Thoracic aorta (tissue), 2 donors: ENCODE results near the gene PPP2R1B. TPM values are rescaled to one million over a fixed set of nuclear protein-coding genes. Genes with fewer than 3 reads are reported as not detected.

Source experiments
- ATAC-seq: fragments of 150-250 bp; one replicate; pipeline ENCODE4 v1.8.0; 2017; ENCODE audit warnings: low read depth; ENCODE audit not compliant: insufficient number of reproducible peaks, low FRiP score
- DNase-seq: peaks from one replicate; pipeline ENCODE4 v3.0.0-alpha.2; 2020; ENCODE audit warnings: low spot score
- H3K27ac ChIP-seq, 2 donors: fragments of 200-600 bp; sonication (generic); 1 replicate in 1 of 2; 2 replicates in 1 of 2; pipeline ENCODE4 v1.5.1; 2016; ENCODE audit warnings: mild to moderate bottlenecking in 2 of 2, moderate library complexity in 2 of 2
- H3K27me3 ChIP-seq: fragments of 200-600 bp; sonication (generic); replicated peaks from 2 replicates; pipeline ENCODE4 v1.6.0; 2016; ENCODE audit warnings: mild to moderate bottlenecking; ENCODE audit not compliant: insufficient read depth
- H3K36me3 ChIP-seq: fragments of 200-600 bp; sonication (generic); one replicate; pipeline ENCODE4 v1.5.1; 2016
- H3K4me1 ChIP-seq, 2 donors: fragments of 200-600 bp; sonication (generic); 1 replicate in 1 of 2; 2 replicates in 1 of 2; pipeline versions ENCODE4 v1.5.1 to v1.6.0; 2016; ENCODE audit warnings: low read depth in 2 of 2, mild to moderate bottlenecking in 1 of 2; ENCODE audit not compliant: control insufficient read depth in 1 of 2
- H3K4me3 ChIP-seq: fragments of 200-600 bp; sonication (generic); 2 replicates; pipeline ENCODE4 v1.5.1; 2016; ENCODE audit warnings: mild to moderate bottlenecking
- H3K9me3 ChIP-seq: fragments of 200-600 bp; sonication (generic); 2 replicates; pipeline ENCODE4 v1.5.1; 2016
- total RNA-seq, 2 donors: library from RNA; depleted of rRNA; stranded (reverse); fragments of >200 nt; gene quantifications; one replicate each; pipeline versions ENCODE4 v1.1.0 to v1.2.3, GENCODE V29; 2016
- TF ChIP-seq, protein P1 (sequence below): fragments of 200-600 bp; sonication (generic); IDR thresholded peaks from one replicate; pipeline ENCODE4 v1.5.1; 2019; ENCODE audit warnings: antibody characterized with exemption

Gene PPP2R1B
- total RNA-seq, 2 donors from 2014 or later: 22.5 to 34.5 TPM

GRCh38 chr11:111811445-111811844 lies 45.3 kb upstream of the PPP2R1B start:
- Histone ChIP-seq H3K36me3 (peaks cover 16% of the 10 kb centered on the region), H3K4me3 (no peak overlapping the region), H3K9me3 (no peaks in the 10 kb centered on the region), H3K4me1 (peaks cover 0 to 4% of the 10 kb centered on the region in 2 donors), H3K27me3 (no peaks in the 10 kb centered on the region), H3K27ac (no peak overlapping the region)
- ATAC-seq (no peak), DNase-seq (no peak)
- TF ChIP-seq, protein P1, sequence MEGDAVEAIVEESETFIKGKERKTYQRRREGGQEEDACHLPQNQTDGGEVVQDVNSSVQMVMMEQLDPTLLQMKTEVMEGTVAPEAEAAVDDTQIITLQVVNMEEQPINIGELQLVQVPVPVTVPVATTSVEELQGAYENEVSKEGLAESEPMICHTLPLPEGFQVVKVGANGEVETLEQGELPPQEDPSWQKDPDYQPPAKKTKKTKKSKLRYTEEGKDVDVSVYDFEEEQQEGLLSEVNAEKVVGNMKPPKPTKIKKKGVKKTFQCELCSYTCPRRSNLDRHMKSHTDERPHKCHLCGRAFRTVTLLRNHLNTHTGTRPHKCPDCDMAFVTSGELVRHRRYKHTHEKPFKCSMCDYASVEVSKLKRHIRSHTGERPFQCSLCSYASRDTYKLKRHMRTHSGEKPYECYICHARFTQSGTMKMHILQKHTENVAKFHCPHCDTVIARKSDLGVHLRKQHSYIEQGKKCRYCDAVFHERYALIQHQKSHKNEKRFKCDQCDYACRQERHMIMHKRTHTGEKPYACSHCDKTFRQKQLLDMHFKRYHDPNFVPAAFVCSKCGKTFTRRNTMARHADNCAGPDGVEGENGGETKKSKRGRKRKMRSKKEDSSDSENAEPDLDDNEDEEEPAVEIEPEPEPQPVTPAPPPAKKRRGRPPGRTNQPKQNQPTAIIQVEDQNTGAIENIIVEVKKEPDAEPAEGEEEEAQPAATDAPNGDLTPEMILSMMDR: no peak

DNA sequence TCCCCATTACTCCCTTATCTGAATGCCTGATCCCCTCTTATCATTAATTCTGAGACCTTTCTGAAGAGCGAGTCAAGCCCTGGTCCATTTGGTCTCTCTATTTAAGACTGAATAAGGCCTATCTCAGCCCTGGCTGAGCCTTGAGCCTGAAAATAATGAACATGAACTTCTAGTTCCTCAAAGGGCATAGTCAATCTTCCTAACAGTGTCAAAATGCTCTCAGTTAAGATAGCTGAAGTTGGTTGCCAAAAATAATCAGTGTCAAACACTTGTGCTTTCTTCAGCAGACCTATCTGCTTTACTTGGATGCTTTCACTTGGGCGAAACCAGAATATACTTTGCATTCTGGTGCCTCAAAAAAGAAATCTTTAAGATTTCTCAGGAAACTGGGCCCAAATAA lies 42.6 kb upstream of the PPP2R1B start:
- ATAC-seq (no peak), DNase-seq (no peak)
- Histone ChIP-seq H3K4me3 (no peak overlapping the region), H3K36me3 (peaks cover 14% of the 10 kb centered on the region), H3K27me3 (no peaks in the 10 kb centered on the region), H3K27ac (no peak overlapping the region), H3K9me3 (no peaks in the 10 kb centered on the region), H3K4me1 (no peaks in the 10 kb centered on the region)
- TF ChIP-seq, protein P1: no peak

GRCh38 chr11:111808063-111808588 lies 41.9 kb upstream of the PPP2R1B start:
- Histone ChIP-seq H3K9me3 (no peaks in the 10 kb centered on the region), H3K36me3 (peaks cover 14% of the 10 kb centered on the region), H3K27me3 (no peaks in the 10 kb centered on the region), H3K4me3 (no peak overlapping the region), H3K27ac (no peak overlapping the region), H3K4me1 (no peaks in the 10 kb centered on the region)
- TF ChIP-seq, protein P1: no peak
- no peak for ATAC-seq
- no peak for DNase-seq

GRCh38 chr11:111807076-111807475 lies 40.9 kb upstream of the PPP2R1B start:
- Histone ChIP-seq H3K4me3 (no peak overlapping the region), H3K4me1 (no peaks in the 10 kb centered on the region), H3K9me3 (no peaks in the 10 kb centered on the region), H3K27ac (no peak overlapping the region), H3K27me3 (no peaks in the 10 kb centered on the region), H3K36me3 (peaks cover 16% of the 10 kb centered on the region)
- no peak for DNase-seq
- ATAC-seq: no peak
- TF ChIP-seq, protein P1: no peak

GRCh38 chr11:111801135-111801534 lies 34.9 kb upstream of the PPP2R1B start:
- DNase-seq (no peak), ATAC-seq (no peak)
- TF ChIP-seq, protein P1: no peak
- Histone ChIP-seq H3K9me3 (no peaks in the 10 kb centered on the region), H3K4me3 (no peak overlapping the region), H3K4me1 (no peaks in the 10 kb centered on the region), H3K27me3 (no peaks in the 10 kb centered on the region), H3K36me3 (peaks cover 7% of the 10 kb centered on the region), H3K27ac (no peak overlapping the region)
